GM21526 (cell line): ENCODE measurements around the gene ZMIZ1.

Experiments used
- ATAC-seq: cut with Tn5 transposase; IDR thresholded peaks from one replicate; pipeline ENCODE4 v1.9.1; 2021; ENCODE audit warnings: moderate library complexity; ENCODE audit not compliant: unreplicated experiment, low FRiP score

The ZMIZ1 gene

GRCh38 chr10:79162022-79162421 lies 93.3 kb downstream of the ZMIZ1 start:
- ATAC-seq = no peak

GRCh38 chr10:79162861-79163665 lies 94.3 kb downstream of the ZMIZ1 start:
- no peak for ATAC-seq

GRCh38 chr10:79163666-79163975 lies 94.9 kb downstream of the ZMIZ1 start:
- no peak for ATAC-seq

GRCh38 chr10:79164075-79164474 lies 95.3 kb downstream of the ZMIZ1 start:
- no peak for ATAC-seq

GRCh38 chr10:79165070-79165778 lies 96.5 kb downstream of the ZMIZ1 start:
- no peak for ATAC-seq

DNA sequence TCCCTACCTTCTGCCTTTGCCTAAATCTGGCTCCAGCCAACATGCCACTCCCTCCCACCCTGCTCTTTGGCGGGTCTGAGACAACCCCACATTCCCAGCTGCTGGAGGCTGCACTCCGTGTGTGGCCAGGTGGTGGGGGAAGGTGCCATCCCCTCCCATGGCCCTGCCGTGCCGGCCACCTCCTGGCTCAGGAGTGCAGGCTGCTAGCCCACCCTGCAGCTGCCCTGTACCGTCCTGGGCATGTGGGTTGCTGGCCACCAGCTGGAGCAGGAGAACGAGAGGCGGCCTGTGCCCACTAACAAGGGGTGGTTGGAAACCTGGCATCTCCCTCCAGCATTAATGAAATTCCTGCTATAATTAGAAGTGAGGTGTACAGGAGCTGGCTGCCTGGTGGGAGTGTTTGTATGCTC lies 97.6 kb downstream of the ZMIZ1 start:
- ATAC-seq = no peak

GRCh38 chr10:79166741-79167140 lies 98.0 kb downstream of the ZMIZ1 start:
- ATAC-seq = no peak

- ATAC-seq = no peak
Measured at GRCh38 chr10:79167537-79167936, 98.8 kb downstream of the ZMIZ1 start.

GRCh38 chr10:79168210-79168609 lies 99.4 kb downstream of the ZMIZ1 start:
- no peak for ATAC-seq

- no peak for ATAC-seq
Measured at GRCh38 chr10:79170226-79170752, 101.5 kb downstream of the ZMIZ1 start.

DNA sequence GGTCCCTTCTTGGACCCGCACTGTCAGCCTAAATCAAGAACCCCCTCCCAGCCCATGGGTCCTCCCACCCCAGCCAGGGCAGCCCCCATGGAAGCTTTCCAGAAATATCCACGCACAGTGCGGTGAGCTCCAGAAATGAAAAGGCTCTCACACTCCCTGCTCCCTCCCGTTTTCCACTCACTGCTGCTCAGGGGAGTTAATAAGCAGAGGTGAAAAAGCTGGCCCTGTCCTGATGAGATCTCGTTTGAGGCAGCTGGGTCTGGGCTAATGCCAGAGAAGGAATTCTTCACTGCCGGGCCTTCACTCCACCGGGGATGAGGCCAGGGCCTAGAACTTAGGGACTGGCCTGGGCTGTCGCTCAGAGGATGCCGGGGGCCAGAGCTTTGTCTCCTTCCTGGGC lies 102.2 kb downstream of the ZMIZ1 start:
- ATAC-seq = no peak

DNA sequence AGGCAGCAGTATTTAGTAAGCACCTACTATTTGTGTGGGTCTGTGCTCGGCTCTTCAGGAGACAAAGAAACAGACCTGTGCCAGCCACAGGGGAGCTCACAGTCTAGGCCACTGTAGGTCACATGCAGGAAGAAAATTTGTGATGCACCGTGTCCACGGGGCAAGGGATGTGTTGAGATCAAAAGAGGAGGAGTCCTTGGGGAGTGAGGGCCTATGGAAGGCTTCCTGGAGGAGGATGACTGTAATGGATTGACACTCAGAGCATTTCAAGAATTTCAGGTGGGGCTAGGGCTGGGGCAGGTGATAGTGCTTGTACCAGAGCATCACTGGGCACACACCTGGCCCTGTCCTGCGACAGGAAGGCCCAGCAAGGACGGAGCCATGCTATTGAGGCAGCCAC lies 102.7 kb downstream of the ZMIZ1 start:
- no peak for ATAC-seq

DNA sequence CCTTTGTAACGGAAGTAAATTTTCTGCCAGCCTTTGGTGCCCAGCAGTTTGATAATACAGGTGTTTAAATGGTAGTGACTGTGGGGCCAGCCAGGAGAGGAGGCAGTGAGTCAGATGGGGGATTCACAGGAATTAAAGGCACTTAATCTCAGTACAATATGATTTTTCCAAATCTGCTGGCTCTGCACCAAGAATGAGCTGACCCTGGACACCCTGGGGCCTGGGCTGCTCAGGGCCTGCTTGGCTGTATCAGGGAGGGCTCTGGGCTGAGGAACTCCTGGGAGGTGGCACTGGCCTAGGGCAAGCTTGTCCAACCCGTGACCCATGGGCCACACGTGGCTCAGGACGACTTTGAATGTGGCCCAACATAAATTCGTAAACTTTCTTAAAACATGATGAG lies 104.1 kb downstream of the ZMIZ1 start:
- no peak for ATAC-seq

- ATAC-seq = no peak
Measured at GRCh38 chr10:79173582-79174262, 105.0 kb downstream of the ZMIZ1 start.

DNA sequence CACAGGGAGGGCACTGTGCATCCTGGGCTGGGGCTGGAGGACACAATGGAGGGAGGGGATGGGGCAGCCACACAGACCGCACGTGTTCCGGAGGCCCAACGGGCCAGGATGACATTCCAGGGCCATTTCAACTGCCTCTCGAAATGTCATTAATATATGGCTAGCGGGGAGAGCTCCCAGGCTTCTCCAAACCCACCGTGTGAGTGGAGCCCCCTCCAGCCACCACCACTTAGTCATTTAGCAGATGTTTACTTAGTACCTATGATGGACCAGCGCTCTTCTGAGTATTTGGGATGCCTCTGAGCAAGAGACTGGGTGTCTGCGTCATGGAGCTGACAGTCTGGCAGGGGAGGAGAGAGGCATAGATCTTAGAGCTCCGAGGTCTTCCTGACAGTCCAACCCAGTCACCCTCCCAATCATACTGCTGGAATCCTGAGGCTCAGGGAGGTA lies 107.3 kb downstream of the ZMIZ1 start:
- ATAC-seq = no peak

GRCh38 chr10:79176949-79177602 lies 108.3 kb downstream of the ZMIZ1 start:
- ATAC-seq = no peak

DNA sequence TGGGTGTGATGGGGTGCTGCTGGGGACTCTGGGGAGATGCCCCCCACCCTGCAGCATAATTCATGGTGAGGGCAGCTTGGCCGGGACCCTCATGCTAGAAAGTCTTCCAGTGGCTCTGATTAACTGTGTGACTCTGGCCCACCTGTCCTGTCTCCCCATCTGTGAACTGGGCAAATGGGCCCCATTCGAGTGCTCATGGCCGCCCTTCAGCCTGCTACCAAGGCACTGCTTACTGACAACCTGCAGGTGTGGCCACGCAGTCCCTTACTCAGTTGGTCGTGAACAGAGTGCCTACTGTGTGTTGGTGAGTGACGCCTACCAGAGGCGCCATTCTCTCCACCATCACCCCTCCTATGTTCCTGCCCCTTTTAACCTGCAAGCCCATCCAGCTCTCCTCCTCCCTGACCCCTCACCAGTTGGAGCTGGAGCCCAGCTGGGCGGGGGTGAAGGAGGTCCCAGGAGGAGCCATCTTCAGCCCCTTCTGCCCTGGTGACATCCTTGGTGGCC lies 109.4 kb downstream of the ZMIZ1 start:
- ATAC-seq = no peak

DNA sequence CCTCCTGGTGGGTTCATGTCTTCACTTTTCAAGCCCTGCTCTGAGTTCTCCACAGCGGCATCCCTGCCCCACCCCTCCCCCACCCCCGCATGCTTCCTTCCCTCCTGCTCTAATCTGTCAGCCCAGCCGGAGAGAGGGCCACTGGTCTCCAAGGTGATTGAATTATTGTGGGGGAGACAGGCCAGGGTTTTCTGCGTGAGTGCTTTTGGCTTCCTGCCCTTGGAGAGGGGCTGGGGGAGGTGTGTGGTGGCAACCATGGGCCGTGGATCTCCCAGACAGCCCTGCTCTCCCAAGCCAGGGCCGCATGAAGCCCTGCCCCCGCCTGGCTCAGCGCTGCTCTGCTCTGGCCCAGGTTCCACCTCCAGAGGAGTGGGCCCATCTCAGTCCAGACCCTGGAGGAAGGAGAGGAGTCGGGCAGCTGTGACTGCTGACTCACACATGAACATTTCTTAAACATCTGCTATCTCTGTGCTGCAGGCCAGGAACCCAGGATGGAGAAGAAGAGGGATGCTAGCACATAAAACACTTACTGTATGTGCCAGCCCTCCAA lies 109.9 kb downstream of the ZMIZ1 start:
- ATAC-seq = no peak

DNA sequence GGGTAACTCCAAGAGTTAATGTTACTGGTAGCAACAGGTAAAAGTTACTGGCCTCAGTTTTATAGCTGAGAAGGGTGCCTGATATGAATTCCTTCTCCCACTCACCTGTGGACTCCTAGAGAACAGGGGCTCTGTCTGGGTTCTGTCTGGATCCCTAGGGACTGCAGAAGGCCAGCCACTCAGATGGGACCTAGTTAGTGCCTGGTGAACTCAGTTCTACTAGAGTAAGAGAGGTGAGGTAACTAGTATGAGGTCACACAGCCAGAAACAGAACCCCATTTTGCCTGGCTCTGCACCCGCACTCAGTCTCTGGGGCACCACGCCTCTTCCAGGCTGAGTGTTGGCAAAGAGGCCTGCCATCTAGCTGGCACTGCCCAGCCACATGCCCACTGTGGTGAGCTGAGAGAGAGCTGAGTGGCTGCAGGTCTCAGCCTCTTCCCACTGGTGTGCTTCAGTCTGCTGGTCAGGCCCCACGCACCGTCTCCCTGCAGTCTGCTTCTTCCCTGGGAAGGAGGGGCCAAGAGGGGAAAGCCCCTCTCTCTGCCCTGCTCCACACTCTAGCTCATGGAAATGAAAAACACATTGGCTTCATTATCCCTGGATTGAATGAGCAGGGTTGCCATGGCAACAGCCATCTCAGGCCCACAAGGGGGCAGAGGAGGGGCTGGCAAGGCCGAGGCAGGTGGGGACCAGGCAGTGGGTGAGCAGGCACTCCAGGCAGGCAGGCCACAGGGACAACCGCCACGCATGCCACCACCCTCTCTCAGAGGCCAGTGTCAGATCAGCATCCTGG lies 110.6 kb downstream of the ZMIZ1 start:
- ATAC-seq = no peak

DNA sequence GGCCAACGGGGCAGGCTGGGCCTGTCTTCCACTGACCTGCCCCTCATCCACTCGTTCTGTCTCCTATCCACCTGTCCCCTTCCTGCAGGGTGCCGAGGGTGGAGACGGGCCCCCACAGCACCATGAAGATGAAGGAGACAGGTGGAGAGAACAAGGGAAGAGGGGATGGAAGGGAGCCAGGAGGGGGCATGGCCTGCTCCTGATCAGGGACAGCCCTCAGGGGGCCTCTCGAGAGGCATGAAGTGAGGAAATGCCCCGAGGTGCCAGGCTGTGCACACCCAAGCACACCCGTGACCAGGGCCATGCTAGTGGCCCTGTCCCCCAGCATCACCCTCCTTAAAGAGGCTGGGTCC lies 111.2 kb downstream of the ZMIZ1 start:
- no peak for ATAC-seq
